K562 (cell line): ENCODE results near the gene GPX5. TPM values are rescaled to one million over a fixed set of nuclear protein-coding genes. Genes with fewer than 3 reads are reported as not detected.

ENCODE experiments used
- ATAC-seq: fragments of 200-7000 bp; cut with Tn5 transposase; 3 replicates; pipeline ENCODE4 v1.9.1; 2020; ENCODE audit warnings: moderate library complexity
- BruUV-seq: library from RNA; stranded (reverse); fragments of 400-500 nt; replicated peaks from 2 replicates; lab custom pipeline; 2021; lab: Mats Ljungman, UMichigan
- CTCF ChIA-PET: fragments of 300-600 bp; formaldehyde crosslinking; extraction: SDS; loops from one replicate; lab custom pipeline; 2021; ENCODE audit warnings: low intra/inter-chr PET ratio; lab: Yijun Ruan, JAX
- POLR2A ChIA-PET: fragments of 300-600, 350-650 bp; sonication (Branson Sonifier 250); formaldehyde crosslinking; extraction: SDS; loops from one replicate; lab custom pipeline; 2021; ENCODE audit warnings: antibody characterized with exemption, inconsistent platforms; lab: Yijun Ruan, JAX
- DNase-seq, 4 experiments: peaks; one replicate each; pipeline versions ENCODE4 v3.0.0 to v3.0.0-alpha.2; 2011 to 2018; ENCODE audit warnings: low spot score in 3 of 4, mixed read lengths in 3 of 4; ENCODE audit errors: extremely low read depth in 1 of 4
- FAIRE-seq: peaks from 2 replicates; lab custom pipeline; 2011; peaks lifted over from hg19 to GRCh38; lab: Jason Lieb, UNC
- H2AFZ ChIP-seq: 2 replicates; pipeline ENCODE4 v1.6.0; 2011; ENCODE audit warnings: low read depth, low read length, control low read depth, inconsistent platforms
- H3K27ac ChIP-seq: fragments of 200-600 bp; 3 replicates; pipeline ENCODE4 v1.8.0; 2011; ENCODE audit warnings: low read depth, mild to moderate bottlenecking, control low read depth, inconsistent platforms, low read length, moderate library complexity, mixed read lengths; ENCODE audit errors: extremely low read depth
- H3K27me3 ChIP-seq, 2 experiments: fragments of 300-600 bp in 1 of 2; 2 replicates in 1 of 2; 3 replicates in 1 of 2; pipeline versions ENCODE4 v1.6.0 to v1.8.0; 2011; ENCODE audit warnings: inconsistent platforms in 2 of 2, low read length in 2 of 2, mild to moderate bottlenecking in 1 of 2, mixed read lengths in 1 of 2, moderate library complexity in 1 of 2; ENCODE audit not compliant: control insufficient read depth in 2 of 2, insufficient read depth in 2 of 2
- H3K36me3 ChIP-seq: fragments of 300-600 bp; 3 replicates; pipeline ENCODE4 v1.8.0; 2011; ENCODE audit warnings: mild to moderate bottlenecking, low read length, inconsistent platforms; ENCODE audit not compliant: control insufficient read depth, insufficient read depth
- H3K4me1 ChIP-seq, 2 experiments: fragments of 200-600 bp in 1 of 2; replicated peaks in 1 of 2; 2 replicates in 1 of 2; 3 replicates in 1 of 2; pipeline versions ENCODE4 v1.5.1 to v1.8.0; 2011; ENCODE audit warnings: inconsistent platforms in 2 of 2, low read length in 2 of 2, mild to moderate bottlenecking in 1 of 2, mixed read lengths in 1 of 2, moderate library complexity in 1 of 2; ENCODE audit not compliant: control insufficient read depth in 2 of 2, insufficient read depth in 2 of 2
- H3K4me2 ChIP-seq: 2 replicates; pipeline ENCODE4 v1.6.1; 2011; ENCODE audit warnings: low read length, control low read depth, inconsistent platforms, mixed read lengths; ENCODE audit not compliant: insufficient read depth
- H3K4me3 ChIP-seq: fragments of 200-600 bp; sonication (generic), shearing (Covaris generic); 2 replicates; pipeline ENCODE4 v1.5.1; 2016; ENCODE audit warnings: control low read depth, inconsistent platforms
- H3K79me2 ChIP-seq: fragments of 200-600 bp; 3 replicates; pipeline ENCODE4 v1.8.0; 2011; ENCODE audit warnings: low read length, inconsistent platforms; ENCODE audit not compliant: control insufficient read depth, insufficient read depth
- H3K9ac ChIP-seq, 2 experiments: 2 replicates each; pipeline versions ENCODE4 v1.6.0 to v1.6.1; 2011; ENCODE audit warnings: low read depth in 2 of 2, low read length in 2 of 2, control low read depth in 1 of 2, inconsistent platforms in 1 of 2, mild to moderate bottlenecking in 1 of 2, mixed read lengths in 1 of 2; ENCODE audit not compliant: insufficient read depth in 1 of 2
- H3K9me1 ChIP-seq: one replicate; pipeline ENCODE4 v1.6.0; 2011; ENCODE audit warnings: inconsistent platforms, mild to moderate bottlenecking, low read length, moderate library complexity; ENCODE audit not compliant: control insufficient read depth, insufficient read depth
- H3K9me3 ChIP-seq: replicated peaks from 2 replicates; pipeline ENCODE4 v1.5.1; 2011; ENCODE audit warnings: low read depth, low read length, inconsistent platforms; ENCODE audit not compliant: control insufficient read depth, insufficient read depth
- H4K20me1 ChIP-seq: replicated peaks from 2 replicates; pipeline ENCODE4 v1.6.1; 2011; ENCODE audit warnings: low read length, inconsistent platforms, mixed read lengths; ENCODE audit not compliant: control insufficient read depth, insufficient read depth
- FOXK2 ChIP-seq, 2 experiments: fragments of 450-650 bp; IDR thresholded peaks in 1 of 2; conservative IDR thresholded peaks in 1 of 2; 2 replicates each; pipeline ENCODE4 v1.6.1; 2016; ENCODE audit warnings: low read depth in 2 of 2, mild to moderate bottlenecking in 1 of 2
- LEF1 ChIP-seq: fragments of 450-650 bp; IDR thresholded peaks from 2 replicates; pipeline ENCODE4 v1.6.1; 2016; ENCODE audit warnings: mild to moderate bottlenecking
- NFE2L1 ChIP-seq: fragments of 450-650 bp; IDR thresholded peaks from 2 replicates; pipeline ENCODE4 v1.6.1; 2016; ENCODE audit warnings: missing genetic modification characterization, low read depth, mild to moderate bottlenecking, missing compliant biosample characterization, moderate library complexity, borderline replicate concordance
- RNF2 ChIP-seq: sonication (generic); IDR thresholded peaks from 2 replicates; pipeline ENCODE4 v1.6.1; 2016
- SMARCC2 ChIP-seq: fragments of 450-650 bp; IDR thresholded peaks from 2 replicates; pipeline ENCODE4 v1.6.1; 2017; ENCODE audit warnings: antibody characterized with exemption, moderate library complexity, mild to moderate bottlenecking, low read depth
- TAF15 ChIP-seq: fragments of 200-400 bp; formaldehyde crosslinking; IDR thresholded peaks from 2 replicates; pipeline ENCODE4 v1.6.1; 2017; ENCODE audit warnings: mild to moderate bottlenecking, low read depth, low read length, moderate library complexity
- TRIM24 ChIP-seq, 2 experiments: fragments of 450-650 bp; IDR thresholded peaks; 2 replicates each; pipeline ENCODE4 v1.6.1; 2016
- WGBS: fragments of 100-300 bp; shearing (Covaris generic); methylation state at CpG from one replicate; pipeline ENCODE4 v1.1.6; 2016; ENCODE audit warnings: low coverage, mixed read lengths; ENCODE audit not compliant: insufficient coverage; ENCODE audit errors: missing lambda C conversion rate; 5-methylcytosine and 5-hydroxymethylcytosine counted together
- in situ Hi-C: fragments of 300-500 bp; cut with MboI; formaldehyde crosslinking; loops from 4 replicates; pipeline ENCODE4 v1.15.0; 2018; ENCODE audit warnings: inconsistent platforms, mixed read lengths
- intact Hi-C: fragments of 100-400 bp; cut with micrococcal nuclease; formaldehyde crosslinking; loops from 2 replicates; pipeline ENCODE4 v1.14.2; 2022
- polyA plus RNA-seq, 8 experiments: library from polyadenylated mRNA; depleted of rRNA in 4 of 8; stranded (reverse) in 5 of 8; unstranded in 3 of 8; fragments of >200 nt; fragmentation: Nextera tagmentation in 2 of 8; fragmentation: Illumina TruSeq in 1 of 8; extraction: Ambion mirVana in 2 of 8; extraction: Trizol in 1 of 8; gene quantifications; 2 replicates each; pipeline versions ENCODE4 v1.2.1 to v1.2.3, GENCODE V29; 2011 to 2014; ENCODE audit warnings: inconsistent platforms in 1 of 8, missing spikeins in 1 of 8
- total RNA-seq, 7 experiments: library from RNA; depleted of rRNA in 6 of 7; stranded (reverse); fragments of >200 nt in 6 of 7; fragmentation: Illumina TruSeq in 2 of 7; extraction: Trizol in 2 of 7; gene quantifications; 2 replicates each; pipeline versions ENCODE4 v1.2.1 to v1.2.3, GENCODE V29; 2011 to 2021; ENCODE audit warnings: low replicate concordance in 1 of 7
- TF ChIP-seq, protein P1 (sequence below), 2 experiments: fragments of 450-650 bp in 1 of 2; sonication (generic) in 1 of 2; formaldehyde crosslinking in 1 of 2; IDR thresholded peaks; 2 replicates each; pipeline versions ENCODE4 v1.7.1 to v1.9.0; 2016 to 2022; ENCODE audit warnings: inconsistent platforms in 1 of 2, mild to moderate bottlenecking in 1 of 2, missing genetic modification reagents in 1 of 2
- TF ChIP-seq, protein P2 (sequence below), 2 experiments: fragments of 450-650 bp in 1 of 2; sonication (generic) in 1 of 2; formaldehyde crosslinking in 1 of 2; IDR thresholded peaks in 1 of 2; conservative IDR thresholded peaks in 1 of 2; 2 replicates each; pipeline versions ENCODE4 v1.6.1 to v1.8.1; 2016 to 2023; ENCODE audit warnings: mild to moderate bottlenecking in 2 of 2, moderate library complexity in 2 of 2, inconsistent platforms in 1 of 2, missing genetic modification reagents in 1 of 2

GPX5 gene
- total and polyA plus RNA-seq, 9 of the 15 experiments (the other 6 are each of a cell fraction or from before 2014, with no cell fraction given) = 0.07 to 0.18 (median 0.15) TPM; not detected in 6

DNA sequence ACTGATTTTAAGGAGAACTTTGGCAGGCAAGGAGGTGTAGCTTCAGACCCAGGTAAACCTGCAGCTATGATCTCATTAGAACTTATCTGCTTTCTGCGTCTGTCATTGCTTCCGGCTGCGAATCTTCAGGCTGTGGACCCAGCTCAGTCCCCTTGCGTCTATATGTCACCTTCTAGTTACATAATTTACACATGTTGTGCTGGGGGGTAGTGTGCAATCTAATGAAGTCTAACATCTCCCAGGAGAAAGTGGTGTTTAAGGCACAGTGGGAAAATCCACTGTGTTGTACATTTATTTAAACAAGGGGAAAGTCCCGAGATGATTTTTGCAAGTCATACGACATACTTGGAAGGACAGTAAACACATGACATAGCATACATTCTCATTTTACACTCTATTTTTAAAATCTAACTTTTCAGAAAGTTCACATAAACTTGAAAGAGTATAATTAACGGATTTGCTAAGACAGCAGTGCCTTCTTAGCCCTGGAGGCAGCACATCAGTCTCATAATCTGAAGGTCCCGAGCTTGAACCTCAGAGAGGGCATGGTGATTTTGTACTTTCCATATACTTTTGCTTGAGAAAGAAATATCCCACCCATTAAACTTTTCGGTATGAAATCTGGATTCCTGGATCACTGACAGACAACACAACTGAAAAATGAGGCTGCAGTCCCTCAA, 45.3 kb upstream of the GPX5 start:
- no TSS peak for BruUV-seq
- Histone ChIP-seq H3K9me1 (no peaks in the 10 kb centered on the region), H3K4me2 (peak overlapping the region; percentile 67), H3K9me3 (no peaks in the 10 kb centered on the region), H4K20me1 (no peaks in the 10 kb centered on the region), H3K4me3 (0 out of 2 replicates have a peak overlapping the region, but pooled peaks have one; percentile 3), H3K27me3 (no peaks in the 10 kb centered on the region), H3K9ac (peak overlapping the region; percentile 56 to 72; a peak in 3 of 4 replicates), H2AFZ (peak overlapping the region; percentile 80), H3K27ac (peak overlapping the region; percentile 46), H3K4me1 (peaks cover 4 to 18% of the 10 kb centered on the region in 2 experiments; a peak in 3 of 5 replicates), H3K79me2 (no peaks in the 10 kb centered on the region), H3K36me3 (no peaks in the 10 kb centered on the region)
- FAIRE-seq = peak; percentile 84
- in situ Hi-C loops (no loop called here), intact Hi-C loops (no loop called here)
- WGBS = 3% methylated on average over 9 of the region's 9 CpGs
- ChIA-PET POLR2A (interaction anchor here (0.6 to 2.8 kb wide), 7 partner anchors 8 to 811 kb away, joined by 3 to 44 read pairs (median 3); a partner anchor contains a TSS), CTCF (no interaction called here)
- DNase-seq = peak; percentile 62 to 80 (median 71)
- peak; percentile 91 for ATAC-seq
- TF ChIP-seq RNF2 (peak; percentile 35; the same call in 1 of the 2 replicates), FOXK2 (conservative IDR thresholded peaks at IDR 0.05 in 1 of 2, IDR thresholded peaks at IDR 0.05 in 1 of 2; ENCODE audit: low read depth in 2 of 2) (peak; percentile 53 to 78; a peak in 3 of 4 replicates), LEF1 (peak; percentile 86), TRIM24 (IDR thresholded peaks at IDR 0.05) (peak in 1 of 2 experiments; percentile 75; a peak in 2 of 4 replicates), TAF15 (no peak), NFE2L1 (tag) (0 out of 2 replicates have a peak, but pooled peaks have one; percentile 32), SMARCC2 (peak; percentile 83)
- TF ChIP-seq, protein P1, sequence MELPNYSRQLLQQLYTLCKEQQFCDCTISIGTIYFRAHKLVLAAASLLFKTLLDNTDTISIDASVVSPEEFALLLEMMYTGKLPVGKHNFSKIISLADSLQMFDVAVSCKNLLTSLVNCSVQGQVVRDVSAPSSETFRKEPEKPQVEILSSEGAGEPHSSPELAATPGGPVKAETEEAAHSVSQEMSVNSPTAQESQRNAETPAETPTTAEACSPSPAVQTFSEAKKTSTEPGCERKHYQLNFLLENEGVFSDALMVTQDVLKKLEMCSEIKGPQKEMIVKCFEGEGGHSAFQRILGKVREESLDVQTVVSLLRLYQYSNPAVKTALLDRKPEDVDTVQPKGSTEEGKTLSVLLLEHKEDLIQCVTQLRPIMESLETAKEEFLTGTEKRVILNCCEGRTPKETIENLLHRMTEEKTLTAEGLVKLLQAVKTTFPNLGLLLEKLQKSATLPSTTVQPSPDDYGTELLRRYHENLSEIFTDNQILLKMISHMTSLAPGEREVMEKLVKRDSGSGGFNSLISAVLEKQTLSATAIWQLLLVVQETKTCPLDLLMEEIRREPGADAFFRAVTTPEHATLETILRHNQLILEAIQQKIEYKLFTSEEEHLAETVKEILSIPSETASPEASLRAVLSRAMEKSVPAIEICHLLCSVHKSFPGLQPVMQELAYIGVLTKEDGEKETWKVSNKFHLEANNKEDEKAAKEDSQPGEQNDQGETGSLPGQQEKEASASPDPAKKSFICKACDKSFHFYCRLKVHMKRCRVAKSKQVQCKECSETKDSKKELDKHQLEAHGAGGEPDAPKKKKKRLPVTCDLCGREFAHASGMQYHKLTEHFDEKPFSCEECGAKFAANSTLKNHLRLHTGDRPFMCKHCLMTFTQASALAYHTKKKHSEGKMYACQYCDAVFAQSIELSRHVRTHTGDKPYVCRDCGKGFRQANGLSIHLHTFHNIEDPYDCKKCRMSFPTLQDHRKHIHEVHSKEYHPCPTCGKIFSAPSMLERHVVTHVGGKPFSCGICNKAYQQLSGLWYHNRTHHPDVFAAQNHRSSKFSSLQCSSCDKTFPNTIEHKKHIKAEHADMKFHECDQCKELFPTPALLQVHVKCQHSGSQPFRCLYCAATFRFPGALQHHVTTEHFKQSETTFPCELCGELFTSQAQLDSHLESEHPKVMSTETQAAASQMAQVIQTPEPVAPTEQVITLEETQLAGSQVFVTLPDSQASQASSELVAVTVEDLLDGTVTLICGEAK (IDR thresholded peaks at IDR 0.05) = peak; percentile 71
- TF ChIP-seq, protein P1 (CRISPR knock-in tag; IDR thresholded peaks at IDR 0.05) = no peak
- TF ChIP-seq, protein P2, sequence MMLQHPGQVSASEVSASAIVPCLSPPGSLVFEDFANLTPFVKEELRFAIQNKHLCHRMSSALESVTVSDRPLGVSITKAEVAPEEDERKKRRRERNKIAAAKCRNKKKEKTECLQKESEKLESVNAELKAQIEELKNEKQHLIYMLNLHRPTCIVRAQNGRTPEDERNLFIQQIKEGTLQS (IDR thresholded peaks at IDR 0.05) = peak; percentile 90
- TF ChIP-seq, protein P2 (CRISPR knock-in tag; conservative IDR thresholded peaks at IDR 0.05) = no peak; the same call in 1 of the 2 replicates
